Osteocyte (in vitro differentiated cells): ENCODE measurements around the gene EPN1. TPM values are rescaled to one million over a fixed set of nuclear protein-coding genes. Genes with fewer than 3 reads are reported as not detected.
"Not testable (repeated sequence)": the region's sequence is repeated elsewhere in the genome, so short reads cannot be mapped to it uniquely, and the experiment has no call there.

ENCODE experiments used
- DNase-seq: peaks from one replicate; pipeline ENCODE4 v3.0.0; 2021; ENCODE audit warnings: mixed read lengths; ENCODE audit not compliant: unreplicated experiment; ENCODE audit errors: extremely low spot score
- H3K27ac Mint-ChIP-seq: one replicate; pipeline ENCODE4 v1.8.0; 2021; ENCODE audit warnings: mild to moderate bottlenecking, mixed read lengths; ENCODE audit not compliant: unreplicated experiment
- H3K27me3 Mint-ChIP-seq: one replicate; pipeline ENCODE4 v1.8.0; 2021; ENCODE audit warnings: mixed read lengths; ENCODE audit not compliant: unreplicated experiment
- H3K36me3 Mint-ChIP-seq: one replicate; pipeline ENCODE4 v1.8.0; 2021; ENCODE audit warnings: mixed read lengths; ENCODE audit not compliant: unreplicated experiment
- H3K4me1 Mint-ChIP-seq: one replicate; pipeline ENCODE4 v1.8.0; 2021; ENCODE audit warnings: mixed read lengths; ENCODE audit not compliant: unreplicated experiment
- H3K4me3 Mint-ChIP-seq: one replicate; pipeline ENCODE4 v1.8.0; 2021; ENCODE audit warnings: mild to moderate bottlenecking, moderate library complexity, mixed read lengths; ENCODE audit not compliant: unreplicated experiment
- H3K9me3 Mint-ChIP-seq: one replicate; pipeline ENCODE4 v1.8.0; 2021; ENCODE audit warnings: mixed read lengths; ENCODE audit not compliant: unreplicated experiment
- total RNA-seq: library from RNA; stranded (reverse); gene quantifications from 2 replicates; pipeline ENCODE4 v1.2.1, GENCODE V29; 2021
- TF ChIP-seq, protein P1 (sequence below): fragments of 200-600 bp; sonication (generic); IDR thresholded peaks from 2 replicates; pipeline ENCODE4 v1.5.0; 2021; ENCODE audit warnings: antibody characterized with exemption, mild to moderate bottlenecking, moderate library complexity

EPN1 gene
- total RNA-seq, 1 donor from 2014 or later = 142 TPM

DNA sequence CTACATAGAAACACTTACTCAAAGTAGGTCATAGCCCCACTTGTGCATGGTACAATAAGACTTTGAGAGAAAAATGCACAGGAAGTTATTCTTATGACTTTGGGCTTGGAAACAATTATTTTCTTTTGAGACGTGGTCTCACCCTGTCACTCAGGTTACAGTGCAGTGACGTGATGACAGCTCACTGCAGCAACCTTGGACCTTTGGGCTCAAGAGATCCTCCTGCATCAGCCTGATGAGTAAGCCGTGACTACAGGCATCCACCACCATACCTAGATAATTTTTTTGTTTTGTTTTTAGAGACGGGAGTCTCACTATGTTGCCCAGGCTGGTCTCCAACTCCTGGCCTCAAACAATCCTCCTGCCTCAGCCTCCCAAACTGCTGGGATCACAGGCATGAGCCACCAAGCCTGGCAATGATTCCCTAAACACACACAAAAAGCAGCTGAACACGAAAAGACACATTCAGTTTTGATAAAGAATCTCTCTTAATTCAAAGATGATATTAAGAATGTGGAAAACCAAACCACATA lies 45.3 kb downstream of the EPN1 start:
- Mint-ChIP-seq H3K4me1 (no peaks in the 10 kb centered on the region), H3K36me3 (no peaks in the 10 kb centered on the region), H3K27ac (no peak overlapping the region), H3K9me3 (peaks cover 24% of the 10 kb centered on the region), H3K4me3 (no peak overlapping the region), H3K27me3 (no peaks in the 10 kb centered on the region)
- TF ChIP-seq, protein P1, sequence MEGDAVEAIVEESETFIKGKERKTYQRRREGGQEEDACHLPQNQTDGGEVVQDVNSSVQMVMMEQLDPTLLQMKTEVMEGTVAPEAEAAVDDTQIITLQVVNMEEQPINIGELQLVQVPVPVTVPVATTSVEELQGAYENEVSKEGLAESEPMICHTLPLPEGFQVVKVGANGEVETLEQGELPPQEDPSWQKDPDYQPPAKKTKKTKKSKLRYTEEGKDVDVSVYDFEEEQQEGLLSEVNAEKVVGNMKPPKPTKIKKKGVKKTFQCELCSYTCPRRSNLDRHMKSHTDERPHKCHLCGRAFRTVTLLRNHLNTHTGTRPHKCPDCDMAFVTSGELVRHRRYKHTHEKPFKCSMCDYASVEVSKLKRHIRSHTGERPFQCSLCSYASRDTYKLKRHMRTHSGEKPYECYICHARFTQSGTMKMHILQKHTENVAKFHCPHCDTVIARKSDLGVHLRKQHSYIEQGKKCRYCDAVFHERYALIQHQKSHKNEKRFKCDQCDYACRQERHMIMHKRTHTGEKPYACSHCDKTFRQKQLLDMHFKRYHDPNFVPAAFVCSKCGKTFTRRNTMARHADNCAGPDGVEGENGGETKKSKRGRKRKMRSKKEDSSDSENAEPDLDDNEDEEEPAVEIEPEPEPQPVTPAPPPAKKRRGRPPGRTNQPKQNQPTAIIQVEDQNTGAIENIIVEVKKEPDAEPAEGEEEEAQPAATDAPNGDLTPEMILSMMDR = no peak
- no peak for DNase-seq

DNA sequence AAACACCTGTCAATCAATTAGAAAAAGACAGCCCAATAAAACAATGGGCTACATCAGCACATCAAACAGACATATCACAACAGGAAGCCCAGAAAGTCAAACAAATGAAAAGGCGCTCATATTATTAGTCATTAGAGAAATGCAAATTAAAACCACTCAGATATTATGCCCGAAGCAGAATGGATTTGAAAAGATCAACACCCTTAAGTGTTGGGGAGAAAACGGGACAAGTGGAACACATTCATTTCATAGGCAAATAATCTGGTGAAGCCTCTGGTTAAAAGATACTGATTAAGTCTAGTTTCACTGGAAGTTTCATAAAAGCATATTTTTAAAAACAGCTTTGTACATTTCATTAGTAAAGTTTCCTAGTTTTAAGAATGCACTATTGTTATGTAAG lies 45.8 kb downstream of the EPN1 start:
- Mint-ChIP-seq H3K4me1 (no peaks in the 10 kb centered on the region), H3K36me3 (no peaks in the 10 kb centered on the region), H3K4me3 (no peak overlapping the region), H3K27ac (no peak overlapping the region), H3K27me3 (no peaks in the 10 kb centered on the region), H3K9me3 (peaks cover 24% of the 10 kb centered on the region)
- TF ChIP-seq, protein P1 = no peak
- DNase-seq = no peak

DNA sequence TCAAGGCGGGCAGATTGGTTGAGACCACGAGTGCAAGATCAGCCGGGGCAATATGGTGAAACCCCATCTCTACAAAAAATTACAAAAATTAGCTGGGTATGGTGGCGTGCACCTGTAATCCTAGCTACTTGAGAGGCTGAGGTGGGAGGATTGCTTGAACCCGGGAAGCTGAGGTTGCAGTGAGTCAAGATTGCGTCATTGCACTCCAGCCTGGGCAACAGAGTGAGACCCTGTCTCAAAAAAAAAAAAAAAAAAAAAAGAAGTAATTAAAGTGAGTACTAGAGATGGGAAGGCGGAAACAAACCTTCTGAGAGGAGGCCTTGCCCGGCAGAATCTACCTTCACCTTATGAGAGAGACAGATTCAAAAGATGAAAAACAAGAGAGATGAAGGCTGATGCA lies 48.5 kb downstream of the EPN1 start:
- no peak for DNase-seq
- Mint-ChIP-seq H3K4me1 (no peaks in the 10 kb centered on the region), H3K9me3 (peaks cover 24% of the 10 kb centered on the region), H3K27me3 (no peaks in the 10 kb centered on the region), H3K27ac (no peak overlapping the region), H3K36me3 (no peaks in the 10 kb centered on the region), H3K4me3 (no peak overlapping the region)
- TF ChIP-seq, protein P1 = no peak

DNA sequence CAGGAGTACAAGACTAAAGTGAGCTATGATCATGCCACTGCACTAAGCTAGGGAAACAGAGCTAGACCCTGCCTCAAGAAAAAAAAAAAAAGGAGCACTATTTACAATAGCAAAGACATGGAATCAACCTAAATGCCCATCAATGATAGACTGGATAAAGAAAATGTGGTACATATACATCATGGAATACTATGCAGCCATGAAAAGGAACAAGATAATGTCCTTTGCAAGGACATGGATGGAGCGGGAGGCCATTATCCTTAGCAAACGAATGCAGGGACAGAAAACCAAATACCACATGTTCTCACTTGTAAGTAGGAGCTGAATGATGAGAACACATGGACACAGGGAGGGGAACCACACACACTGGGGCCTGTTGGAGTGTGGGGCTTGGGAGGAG lies 55.4 kb downstream of the EPN1 start:
- not testable (repeated sequence) for H3K27ac Mint-ChIP-seq, H3K4me1 Mint-ChIP-seq, DNase-seq, H3K36me3 Mint-ChIP-seq, H3K4me3 Mint-ChIP-seq, H3K9me3 Mint-ChIP-seq, H3K27me3 Mint-ChIP-seq

DNA sequence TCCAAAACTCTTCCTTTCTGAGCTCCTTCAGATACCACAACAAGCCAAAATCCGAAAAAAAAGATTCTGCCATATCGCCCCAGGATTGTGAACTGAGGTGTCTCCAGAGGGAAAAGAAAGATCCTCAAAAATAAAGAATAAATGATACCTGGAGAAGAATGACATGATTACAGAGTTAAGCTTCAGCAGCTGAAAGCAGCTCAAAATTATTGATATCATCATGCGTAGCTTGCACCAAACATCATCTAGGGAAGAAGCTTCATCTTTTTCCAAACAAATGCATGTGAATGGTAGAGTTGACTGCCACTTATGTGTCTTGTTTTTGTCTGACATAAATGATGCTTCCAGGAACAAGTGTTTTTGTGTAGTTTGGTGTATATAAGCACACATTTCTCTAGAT lies 63.3 kb downstream of the EPN1 start, which contains the start of gene NLRP9:
Gene NLRP9 (minus strand): TSS at position 101 of the 400 bp plus-strand sequence. CDS start 28 bp downstream, at position 73.
- no peak within 1 kb of the TSS for H3K4me3 Mint-ChIP-seq
- H3K9me3 Mint-ChIP-seq = peaks cover 7% of the 10 kb centered on the region
- no peaks in the 10 kb centered on the region for H3K36me3 Mint-ChIP-seq
- no peaks in the 10 kb centered on the region for H3K4me1 Mint-ChIP-seq
- no peak within 1 kb of the TSS for H3K27ac Mint-ChIP-seq
- TF ChIP-seq, protein P1 = no peak
- H3K27me3 Mint-ChIP-seq = no peaks in the 10 kb centered on the region
- DNase-seq = no peak

DNA sequence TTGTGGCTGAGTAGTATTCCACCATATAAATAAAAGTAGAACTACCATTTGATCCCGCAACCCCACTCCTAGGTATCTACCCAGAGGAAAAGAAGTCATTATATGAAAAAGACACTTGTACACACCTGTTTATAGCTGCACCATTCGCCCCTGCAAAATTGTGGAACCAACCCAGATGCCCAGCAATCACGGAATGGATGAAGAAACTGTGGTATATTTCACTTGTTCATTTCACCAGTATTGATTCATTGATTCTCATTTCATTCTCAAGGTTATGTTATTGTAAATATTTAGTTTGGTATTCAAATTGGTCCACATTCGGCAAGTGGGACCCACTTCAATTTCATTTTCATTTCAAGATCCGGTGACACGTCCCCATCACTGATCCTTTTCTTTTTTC lies 75.7 kb downstream of the EPN1 start:
- Mint-ChIP-seq H3K4me1 (no peaks in the 10 kb centered on the region), H3K4me3 (no peak overlapping the region), H3K36me3 (no peaks in the 10 kb centered on the region), H3K9me3 (peaks cover 16% of the 10 kb centered on the region), H3K27me3 (no peaks in the 10 kb centered on the region), H3K27ac (no peak overlapping the region)
- TF ChIP-seq, protein P1 = no peak
- no peak for DNase-seq
